ENCODE results near the gene WDR70. TPM values are rescaled to one million over a fixed set of nuclear protein-coding genes. Genes with fewer than 3 reads are reported as not detected.
"Not testable (repeated sequence)": the region's sequence is repeated elsewhere in the genome, so short reads cannot be mapped to it uniquely, and the experiment has no call there.

WDR70 gene
- total RNA-seq, 2 donors from 2014 or later = 34.2 to 36.1 TPM

- Mint-ChIP-seq H3K4me1 (no peaks in the 10 kb centered on the region), H3K36me3 (ENCODE audit: low read depth) (peaks cover 58% of the 10 kb centered on the region), H3K4me3 (no peak overlapping the region), H3K27me3 (ENCODE audit: insufficient read depth) (no peaks in the 10 kb centered on the region), H3K27ac (no peak overlapping the region), H3K9me3 (peaks cover 35% of the 10 kb centered on the region)
- Histone ChIP-seq H3K9me3 (ENCODE audit: control insufficient read depth, low read length) (peaks cover 25% of the 10 kb centered on the region), H3K27ac (ENCODE audit: low read depth, low read length) (no peak overlapping the region), H3K4me1 (ENCODE audit: control insufficient read depth, insufficient read depth, low read length) (no peaks in the 10 kb centered on the region), H3K4me3 (ENCODE audit: low read length) (no peak overlapping the region), H3K27me3 (ENCODE audit: control insufficient read depth, insufficient read depth, low read length, poor library complexity, severe bottlenecking) (no peaks in the 10 kb centered on the region), H3K9ac (ENCODE audit: extremely low read depth, low read length, poor library complexity, severe bottlenecking) (no peak overlapping the region), H3K36me3 (ENCODE audit: control insufficient read depth, insufficient read depth, low read length) (peaks cover 23% of the 10 kb centered on the region)
- DNase-seq = no peak
- no peak for TF ChIP-seq CTCF (conservative IDR thresholded peaks at IDR 0.05)
Observed at GRCh38 chr5:37477426-37477825, 98.3 kb downstream of the WDR70 start.

- Histone ChIP-seq H3K9me3 (ENCODE audit: control insufficient read depth, low read length) (peaks cover 25% of the 10 kb centered on the region), H3K4me1 (ENCODE audit: control insufficient read depth, insufficient read depth, low read length) (no peaks in the 10 kb centered on the region), H3K9ac (ENCODE audit: extremely low read depth, low read length, poor library complexity, severe bottlenecking) (no peak overlapping the region), H3K27me3 (ENCODE audit: control insufficient read depth, insufficient read depth, low read length, poor library complexity, severe bottlenecking) (no peaks in the 10 kb centered on the region), H3K36me3 (ENCODE audit: control insufficient read depth, insufficient read depth, low read length) (peaks cover 23% of the 10 kb centered on the region), H3K27ac (ENCODE audit: low read depth, low read length) (no peak overlapping the region), H3K4me3 (ENCODE audit: low read length) (no peak overlapping the region)
- peaks cover 65% of the 10 kb centered on the region for H3K36me3 Mint-ChIP-seq (ENCODE audit: low read depth)
- H3K9me3 Mint-ChIP-seq = peaks cover 41% of the 10 kb centered on the region
- H3K4me3 Mint-ChIP-seq = no peak overlapping the region
- TF ChIP-seq CTCF (conservative IDR thresholded peaks at IDR 0.05) = no peak
- 67 to 74% methylated on average over 4 of the region's 4 CpGs for WGBS, 2 experiments (ENCODE audit: insufficient coverage in 1 of 2, insufficient read length in 1 of 2)
- no peak for DNase-seq
- H3K27ac Mint-ChIP-seq = no peak overlapping the region
- no peaks in the 10 kb centered on the region for H3K27me3 Mint-ChIP-seq (ENCODE audit: insufficient read depth)
- H3K4me1 Mint-ChIP-seq = no peaks in the 10 kb centered on the region
Observed at GRCh38 chr5:37478121-37478894, 99.2 kb downstream of the WDR70 start.

- not testable (repeated sequence) for H3K27me3 ChIP-seq (ENCODE audit: control insufficient read depth, insufficient read depth, low read length, poor library complexity, severe bottlenecking); H3K4me3 Mint-ChIP-seq; H3K27ac Mint-ChIP-seq; H3K4me3 ChIP-seq (ENCODE audit: low read length); H3K4me1 Mint-ChIP-seq; H3K9ac ChIP-seq (ENCODE audit: extremely low read depth, low read length, poor library complexity, severe bottlenecking); H3K4me1 ChIP-seq (ENCODE audit: control insufficient read depth, insufficient read depth, low read length); H3K27me3 Mint-ChIP-seq (ENCODE audit: insufficient read depth); H3K27ac ChIP-seq (ENCODE audit: low read depth, low read length); DNase-seq
- WGBS, 2 experiments (ENCODE audit: insufficient coverage in 1 of 2, insufficient read length in 1 of 2) = 95 to 96% methylated on average over 2 to 3 of the region's 3 CpGs
- peaks cover 23% of the 10 kb centered on the region for H3K36me3 ChIP-seq (ENCODE audit: control insufficient read depth, insufficient read depth, low read length)
- peaks cover 25% of the 10 kb centered on the region for H3K9me3 ChIP-seq (ENCODE audit: control insufficient read depth, low read length)
- H3K36me3 Mint-ChIP-seq (ENCODE audit: low read depth) = peaks cover 61% of the 10 kb centered on the region
- H3K9me3 Mint-ChIP-seq = peaks cover 44% of the 10 kb centered on the region
Observed at GRCh38 chr5:37481395-37481794, 102.3 kb downstream of the WDR70 start.
